HEK293 (cell line): Measurements from ENCODE around the gene CNTNAP5.

Source experiments
- CTCF ChIA-PET: fragments of 350-600 bp; formaldehyde crosslinking; extraction: SDS; loops from one replicate; lab custom pipeline; 2021; ENCODE audit warnings: antibody characterized with exemption; lab: Yijun Ruan, JAX
- POLR2A ChIA-PET: fragments of 300-600 bp; formaldehyde crosslinking; extraction: SDS; loops from one replicate; lab custom pipeline; 2020; ENCODE audit warnings: antibody characterized with exemption, inconsistent platforms; lab: Yijun Ruan, JAX
- H3K27ac ChIP-seq: fragments of 200-500 bp; sonication (Bioruptor generic); 2 replicates; pipeline ENCODE4 v1.5.1; 2014; ENCODE audit warnings: low read depth, low read length, control low read depth, inconsistent platforms; ENCODE audit errors: extremely low read depth
- H3K36me3 ChIP-seq, 2 experiments: fragments of 200-500 bp in 1 of 2; sonication (Bioruptor generic) in 1 of 2; 1 replicate in 1 of 2; 2 replicates in 1 of 2; pipeline ENCODE4 v1.5.1; 2014 to 2017; ENCODE audit warnings: inconsistent platforms in 2 of 2, low read length in 2 of 2; ENCODE audit not compliant: control insufficient read depth in 2 of 2, insufficient read depth in 1 of 2
- H3K4me1 ChIP-seq: fragments of 200-500 bp; sonication (Bioruptor generic); 2 replicates; pipeline ENCODE4 v1.5.1; 2014; ENCODE audit warnings: mild to moderate bottlenecking, low read length, inconsistent platforms; ENCODE audit not compliant: control insufficient read depth, insufficient read depth
- H3K4me3 ChIP-seq: 2 replicates; pipeline ENCODE4 v1.5.1; 2011; ENCODE audit warnings: low read depth, mild to moderate bottlenecking, control low read depth, low read length, moderate library complexity
- H3K9me3 ChIP-seq: fragments of 200-500 bp; sonication (Bioruptor generic); 2 replicates; pipeline ENCODE4 v1.5.1; 2014; ENCODE audit warnings: low read depth, low read length, inconsistent platforms; ENCODE audit not compliant: control insufficient read depth, insufficient read depth
- EGR2 ChIP-seq: fragments of 450-650 bp; formaldehyde crosslinking; IDR thresholded peaks from 2 replicates; pipeline ENCODE4 v1.5.1; 2016; ENCODE audit warnings: low read depth, missing biosample characterization, missing genetic modification characterization
- GLI2 ChIP-seq: fragments of 450-650 bp; formaldehyde crosslinking; IDR thresholded peaks from 2 replicates; pipeline ENCODE4; 2017; ENCODE audit warnings: missing biosample characterization, missing genetic modification characterization, low read depth, borderline replicate concordance
- HIC1 ChIP-seq: fragments of 450-650 bp; formaldehyde crosslinking; IDR thresholded peaks from 2 replicates; pipeline ENCODE4 v1.5.1; 2016; ENCODE audit warnings: missing biosample characterization, missing genetic modification characterization
- HOXA7 ChIP-seq: sonication (generic); formaldehyde crosslinking; IDR thresholded peaks from 2 replicates; pipeline ENCODE4 v1.8.1; 2022; ENCODE audit warnings: missing genetic modification reagents, borderline replicate concordance
- KLF1 ChIP-seq: fragments of 450-650 bp; formaldehyde crosslinking; IDR thresholded peaks from 2 replicates; pipeline ENCODE4 v1.5.1; 2016; ENCODE audit warnings: missing biosample characterization, missing genetic modification characterization
- PRDM6 ChIP-seq: fragments of 450-650 bp; formaldehyde crosslinking; IDR thresholded peaks from 2 replicates; pipeline ENCODE4 v1.5.1; 2017; ENCODE audit warnings: missing biosample characterization, missing genetic modification characterization
- YY2 ChIP-seq: fragments of 450-650 bp; formaldehyde crosslinking; IDR thresholded peaks from 2 replicates; pipeline ENCODE4 v1.5.1; 2016; ENCODE audit warnings: missing biosample characterization, missing genetic modification characterization
- ZBTB11 ChIP-seq: fragments of 450-650 bp; formaldehyde crosslinking; conservative IDR thresholded peaks from 2 replicates; pipeline ENCODE4 v1.5.1; 2016; ENCODE audit warnings: low read depth, missing biosample characterization, missing genetic modification characterization
- ZNF184 ChIP-seq: fragments of 450-650 bp; IDR thresholded peaks from 2 replicates; pipeline ENCODE4 v1.5.1; 2018; ENCODE audit warnings: missing biosample characterization, mild to moderate bottlenecking, missing genetic modification characterization
- ZNF239 ChIP-seq: fragments of 450-650 bp; formaldehyde crosslinking; IDR thresholded peaks from 2 replicates; pipeline ENCODE4 v1.5.1; 2016; ENCODE audit warnings: missing biosample characterization, missing genetic modification characterization
- ZNF280D ChIP-seq: fragments of 450-650 bp; formaldehyde crosslinking; IDR thresholded peaks from 2 replicates; pipeline ENCODE4 v1.5.1; 2016; ENCODE audit warnings: missing biosample characterization, missing genetic modification characterization
- ZNF335 ChIP-seq: fragments of 450-650 bp; formaldehyde crosslinking; conservative IDR thresholded peaks from 2 replicates; pipeline ENCODE4 v1.5.1; 2016; ENCODE audit warnings: missing biosample characterization, missing genetic modification characterization
- ZNF394 ChIP-seq: fragments of 450-650 bp; formaldehyde crosslinking; IDR thresholded peaks from 2 replicates; pipeline ENCODE4 v1.5.1; 2016; ENCODE audit warnings: missing biosample characterization, missing genetic modification characterization, mild to moderate bottlenecking, moderate library complexity, borderline replicate concordance
- ZNF555 ChIP-seq: fragments of 450-650 bp; formaldehyde crosslinking; conservative IDR thresholded peaks from 2 replicates; pipeline ENCODE4 v1.5.1; 2017; ENCODE audit warnings: missing biosample characterization, mild to moderate bottlenecking, missing genetic modification characterization, inconsistent platforms
- ZNF658 ChIP-seq: fragments of 450-650 bp; formaldehyde crosslinking; IDR thresholded peaks from 2 replicates; pipeline ENCODE4; 2016; ENCODE audit warnings: missing biosample characterization, missing genetic modification characterization
- ZNF660 ChIP-seq: fragments of 450-650 bp; IDR thresholded peaks from 2 replicates; pipeline ENCODE4 v1.5.1; 2018; ENCODE audit warnings: missing biosample characterization, mild to moderate bottlenecking, missing genetic modification characterization
- ZNF776 ChIP-seq: fragments of 450-650 bp; formaldehyde crosslinking; IDR thresholded peaks from 2 replicates; pipeline ENCODE4 v1.5.0; 2017; ENCODE audit warnings: missing biosample characterization, missing genetic modification characterization, borderline replicate concordance
- ZSCAN30 ChIP-seq: fragments of 450-650 bp; IDR thresholded peaks from 2 replicates; pipeline ENCODE4 v1.5.1; 2018; ENCODE audit warnings: missing biosample characterization, mild to moderate bottlenecking, missing genetic modification characterization, moderate library complexity
- ZSCAN5A ChIP-seq: fragments of 450-650 bp; formaldehyde crosslinking; IDR thresholded peaks from 2 replicates; pipeline ENCODE4 v1.5.1; 2016; ENCODE audit warnings: missing biosample characterization, missing genetic modification characterization

The CNTNAP5 gene

GRCh38 chr2:124193706-124194105 is 168.6 kb downstream of the CNTNAP5 start (continued):
- TF ChIP-seq ZBTB11 (tag by site-specific recombination) = no peak
- TF ChIP-seq ZNF280D = no peak
- no peak for TF ChIP-seq ZNF394 (tag by site-specific recombination)
- no peak for TF ChIP-seq ZNF776 (tag by site-specific recombination)
- TF ChIP-seq HOXA7 (CRISPR knock-in tag) = no peak
- no peak for TF ChIP-seq EGR2 (tag by site-specific recombination)
- TF ChIP-seq, all 188 proteins: peak for 0

GRCh38 chr2:124201713-124202112 is 176.6 kb downstream of the CNTNAP5 start:
- CTCF ChIA-PET = no interaction called here
- Histone ChIP-seq H3K9me3 (no peaks in the 10 kb centered on the region), H3K4me1 (no peaks in the 10 kb centered on the region), H3K36me3 (no peaks in the 10 kb centered on the region), H3K27ac (no peak overlapping the region), H3K4me3 (no peak overlapping the region)
- POLR2A ChIA-PET = no interaction called here
- TF ChIP-seq HIC1 (no peak), ZNF335 (tag by site-specific recombination) (no peak), YY2 (no peak), ZNF658 (tag by site-specific recombination) (no peak), ZNF239 (tag by site-specific recombination) (no peak)

- no peak overlapping the region for H3K4me3 ChIP-seq
- CTCF ChIA-PET = no interaction called here
- TF ChIP-seq PRDM6 (tag by site-specific recombination) (no peak), GLI2 (tag by site-specific recombination) (no peak), ZNF184 (no peak), ZSCAN5A (tag by site-specific recombination) (no peak), ZSCAN30 (tag by site-specific recombination) (no peak), ZNF660 (tag by site-specific recombination) (no peak), KLF1 (tag by site-specific recombination) (no peak), ZNF335 (tag by site-specific recombination) (no peak), ZNF555 (no peak)
- TF ChIP-seq, all 188 proteins: peak for 0
- no peaks in the 10 kb centered on the region for H3K36me3 ChIP-seq
- POLR2A ChIA-PET = no interaction called here
- no peaks in the 10 kb centered on the region for H3K9me3 ChIP-seq
- H3K4me1 ChIP-seq = no peaks in the 10 kb centered on the region
- H3K27ac ChIP-seq = no peak overlapping the region
Measured at GRCh38 chr2:124209441-124209840, 184.4 kb downstream of the CNTNAP5 start.
